Superior temporal gyrus (tissue), 1 donor: ENCODE results near the gene NDST1.

ENCODE experiments used
- DNase-seq: peaks from one replicate; pipeline ENCODE4 v3.0.0-alpha.2; 2016; ENCODE audit errors: extremely low spot score

NDST1 gene

GRCh38 chr5:150570333-150570732, 62.4 kb downstream of the NDST1 start:
- no peak for DNase-seq

GRCh38 chr5:150571836-150572235, 63.9 kb downstream of the NDST1 start:
- DNase-seq: no peak

GRCh38 chr5:150573216-150573615, 65.3 kb downstream of the NDST1 start:
- DNase-seq: no peak

GRCh38 chr5:150573867-150574817, 66.2 kb downstream of the NDST1 start:
- DNase-seq: no peak

GRCh38 chr5:150574818-150575547, 67.1 kb downstream of the NDST1 start:
- no peak for DNase-seq

GRCh38 chr5:150575745-150576448, 68.0 kb downstream of the NDST1 start:
- DNase-seq: no peak

- no peak for DNase-seq
These were observed 68.6 kb downstream of the NDST1 start for GRCh38 chr5:150576449-150576949.

- DNase-seq: no peak
These were observed 69.6 kb downstream of the NDST1 start for GRCh38 chr5:150577378-150578139.

- no peak for DNase-seq
These were observed 71.0 kb downstream of the NDST1 start for GRCh38 chr5:150578781-150579461.

GRCh38 chr5:150579462-150580400, 71.8 kb downstream of the NDST1 start:
- no peak for DNase-seq

- DNase-seq: no peak
These were observed 73.0 kb downstream of the NDST1 start for GRCh38 chr5:150580917-150581316.

- no peak for DNase-seq
These were observed 74.5 kb downstream of the NDST1 start for GRCh38 chr5:150582241-150583109.

- no peak for DNase-seq
These were observed 75.8 kb downstream of the NDST1 start for GRCh38 chr5:150583541-150584225.

GRCh38 chr5:150584556-150585335, 76.8 kb downstream of the NDST1 start:
- no peak for DNase-seq

GRCh38 chr5:150585781-150586341, 77.9 kb downstream of the NDST1 start:
- DNase-seq: no peak

- no peak for DNase-seq
These were observed 79.1 kb downstream of the NDST1 start for GRCh38 chr5:150587016-150587415.
